ENCODE measurements around the gene SSTR5.

The SSTR5 gene

DNA sequence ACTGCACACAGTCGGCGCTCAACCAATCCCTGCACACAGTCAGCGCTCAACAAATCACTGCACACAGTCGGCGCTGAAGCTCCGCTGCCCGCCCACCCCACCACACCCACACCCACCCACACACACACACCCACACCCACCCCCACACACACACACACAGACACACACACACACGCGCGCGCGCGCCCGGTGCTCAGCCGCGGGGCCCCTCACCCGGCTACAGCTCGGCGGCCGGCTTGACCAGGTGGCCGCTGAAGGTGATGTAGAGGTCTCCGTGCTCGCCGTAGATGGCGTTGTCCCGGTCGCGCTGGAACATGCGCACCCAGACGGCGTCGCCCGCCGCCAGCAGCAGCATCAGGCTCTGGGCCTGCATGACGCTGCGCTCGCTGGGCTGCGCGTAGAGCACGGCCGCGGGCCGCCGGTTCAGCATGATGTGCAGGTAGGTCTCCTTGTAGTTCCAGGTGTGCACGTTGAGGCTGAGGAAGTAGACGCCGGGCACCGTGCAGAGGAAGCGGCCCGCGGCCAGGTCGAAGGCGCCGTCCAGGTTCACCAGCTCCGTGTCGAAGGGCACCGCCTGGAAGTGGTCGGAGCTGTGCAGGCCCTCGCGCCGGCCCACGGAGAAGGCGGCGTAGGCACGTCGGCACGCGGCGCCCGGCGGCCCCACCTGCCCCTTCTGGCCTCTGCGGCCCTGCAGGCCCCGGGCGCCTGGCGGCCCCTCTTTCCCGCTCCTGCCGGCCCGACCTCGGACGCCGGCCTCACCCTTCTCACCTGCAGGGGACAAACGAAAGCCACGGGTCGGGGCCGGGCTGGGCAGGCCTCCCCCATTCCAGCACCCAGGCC, 21.0 kb downstream of the SSTR5 start:
- DNase-seq: no peak

DNA sequence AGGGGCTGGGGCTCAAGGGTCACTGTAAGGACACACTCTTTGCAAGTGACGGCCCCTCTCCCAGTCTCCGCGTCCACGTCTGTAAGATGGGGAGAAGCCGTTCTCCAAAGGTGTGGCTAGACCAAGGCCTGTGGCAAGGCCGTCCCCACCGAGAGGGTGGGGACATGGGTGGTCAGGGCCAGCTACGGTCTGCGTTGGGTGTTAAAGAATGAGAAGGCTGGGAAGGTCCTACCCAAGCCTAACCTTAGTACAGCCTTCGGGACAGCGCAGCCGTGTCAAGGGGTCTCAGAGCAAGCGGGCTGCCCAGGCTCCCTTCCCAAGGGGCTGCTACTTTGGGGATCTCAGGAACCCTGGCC, 21.6 kb downstream of the SSTR5 start:
- DNase-seq: no peak

DNA sequence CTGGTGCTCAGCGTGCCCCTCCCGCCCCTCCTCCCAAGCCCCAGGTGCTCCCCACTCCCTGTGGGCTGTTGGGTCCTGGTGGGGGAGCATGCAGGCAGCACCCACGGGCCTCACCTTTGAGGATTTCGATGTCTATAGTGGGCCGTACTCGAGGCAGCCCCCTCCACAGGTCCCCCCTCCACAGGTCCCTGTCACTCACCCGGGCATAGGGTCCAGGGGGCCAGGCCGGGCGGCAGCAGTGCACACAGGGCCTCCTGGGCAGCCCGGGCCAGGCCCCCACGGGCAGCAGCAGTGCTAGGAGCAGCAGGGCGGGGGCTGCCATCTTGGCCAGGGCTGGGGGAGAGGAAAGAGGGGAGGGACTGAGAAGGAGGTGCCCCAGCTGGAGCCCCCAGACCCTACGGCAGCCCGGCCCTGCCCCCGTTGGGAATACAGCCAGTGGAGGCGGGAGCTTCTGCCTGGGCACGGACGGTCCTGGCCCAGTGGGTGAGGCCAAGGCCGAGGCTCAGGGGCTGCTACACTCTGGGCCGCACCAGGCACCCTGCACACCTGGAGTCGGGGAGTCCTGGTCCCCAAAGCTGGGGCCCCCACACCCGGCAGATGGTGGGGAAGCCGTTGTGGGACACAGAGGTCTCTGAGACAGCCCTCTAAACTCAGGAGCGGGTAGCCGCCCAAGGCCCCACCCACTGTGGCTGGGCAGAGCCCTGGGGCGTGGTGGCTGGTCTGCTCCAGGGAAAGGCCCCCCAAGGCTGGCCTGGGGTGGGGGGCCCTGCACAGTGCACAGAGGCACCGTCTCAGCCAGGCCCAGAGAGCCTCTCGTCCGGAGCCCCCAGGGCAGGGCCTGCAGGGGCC, 22.3 kb downstream of the SSTR5 start:
- DNase-seq: no peak

DNA sequence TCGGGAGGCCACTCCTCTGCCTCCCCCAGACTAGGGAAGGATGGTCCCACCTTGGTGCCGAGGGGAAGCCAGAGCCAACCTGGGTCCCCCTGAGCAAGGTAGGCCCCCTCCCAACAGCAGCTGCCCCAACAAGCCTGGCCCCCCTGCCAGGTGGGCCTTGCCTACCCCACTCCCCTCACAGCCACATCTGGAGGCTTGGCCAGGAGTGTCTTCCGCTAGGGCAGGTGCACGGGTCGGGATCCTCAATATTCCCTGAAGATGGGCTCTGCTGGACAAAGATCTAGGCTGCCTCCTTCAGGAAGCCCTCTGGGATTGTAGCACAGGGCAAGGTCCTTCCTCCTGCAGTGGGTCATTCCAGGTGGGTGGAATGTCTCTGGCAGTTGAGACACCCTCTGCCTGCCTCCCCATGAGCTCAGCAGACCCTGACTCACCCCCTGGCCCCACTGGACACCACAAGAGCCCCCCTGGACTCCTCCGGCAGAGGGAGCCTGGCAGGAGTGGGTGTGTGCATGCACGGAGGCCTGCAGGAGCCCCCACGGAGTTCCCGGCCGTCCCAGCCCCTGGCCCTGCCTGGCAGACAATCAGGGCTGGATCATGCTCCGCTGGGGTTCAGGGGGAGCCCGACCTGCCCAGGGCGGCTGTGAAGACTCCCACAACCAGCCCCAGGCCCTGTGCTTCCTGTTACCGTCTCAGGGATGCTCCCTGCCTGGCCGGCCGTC, 23.1 kb downstream of the SSTR5 start:
- no peak for DNase-seq

DNA sequence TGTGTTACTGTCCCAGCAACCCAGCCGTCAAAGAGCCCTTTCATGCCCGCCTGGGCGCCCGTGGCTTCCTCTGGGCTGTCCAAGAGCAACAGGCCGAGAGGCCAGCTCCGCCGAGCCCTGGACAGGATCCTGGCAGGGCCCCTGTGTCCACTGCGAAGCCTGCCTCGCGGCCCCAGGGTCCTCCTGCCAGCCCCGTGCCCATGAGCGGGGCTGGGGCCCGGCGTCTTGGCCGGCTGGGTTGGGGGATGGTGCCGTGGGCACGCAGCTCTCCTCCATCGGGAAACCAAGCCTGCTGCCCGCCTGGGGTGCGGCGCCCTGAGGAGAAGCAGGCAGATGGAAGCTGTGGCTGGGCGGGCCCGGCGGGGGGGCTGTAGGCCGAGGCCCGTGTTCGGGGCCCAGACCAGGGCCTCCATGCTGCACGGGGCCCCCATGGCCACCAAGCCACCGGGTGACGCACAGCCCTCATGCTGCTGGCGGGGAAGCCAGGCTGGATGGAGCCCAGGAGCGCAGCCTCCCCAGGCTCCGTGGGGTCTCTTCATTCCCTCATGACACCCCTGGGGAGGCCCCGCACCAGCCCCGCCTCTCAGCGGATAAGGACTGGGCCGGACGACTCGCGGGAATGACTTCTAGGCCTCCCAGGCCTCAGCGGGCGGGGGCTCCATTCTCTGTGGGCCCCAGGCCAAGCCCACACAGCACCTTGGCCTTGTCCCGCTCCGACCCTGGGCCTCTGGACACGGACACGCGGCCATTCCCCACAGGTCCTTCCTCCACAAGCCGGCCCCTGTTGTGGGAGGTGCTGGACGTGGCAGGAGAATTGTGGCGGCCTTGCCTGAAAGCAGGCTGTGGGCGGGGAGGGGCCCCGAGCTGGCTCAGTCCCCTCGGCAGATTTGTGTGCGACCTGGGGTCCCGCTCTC, 23.9 kb downstream of the SSTR5 start, which contains the start of gene C1QTNF8:
Gene C1QTNF8 (minus strand): TSS at position 76 of the 914 bp plus-strand sequence. CDS start 1,322 bp downstream, outside the sequence.
- no peak for DNase-seq

DNA sequence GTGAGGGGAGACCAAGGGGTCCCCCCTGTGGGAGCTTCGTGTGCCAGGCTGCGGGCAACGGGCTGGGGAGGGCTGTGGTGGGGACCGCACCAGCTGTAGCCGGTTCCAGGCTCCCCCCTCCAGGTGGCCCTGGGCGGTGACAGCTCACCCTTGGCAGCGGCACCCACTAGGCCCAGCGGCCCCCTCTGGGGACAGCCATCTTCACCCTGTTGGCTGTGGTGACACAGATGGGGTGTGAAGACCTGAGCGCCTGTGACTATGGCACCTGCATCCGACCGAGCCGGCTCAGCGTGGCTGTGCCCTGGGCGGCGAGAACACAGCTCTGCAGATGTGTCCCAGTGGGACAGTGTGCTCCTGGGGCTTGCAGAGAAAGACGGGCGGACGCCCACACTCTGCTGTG, 24.6 kb downstream of the SSTR5 start:
- DNase-seq: no peak

DNA sequence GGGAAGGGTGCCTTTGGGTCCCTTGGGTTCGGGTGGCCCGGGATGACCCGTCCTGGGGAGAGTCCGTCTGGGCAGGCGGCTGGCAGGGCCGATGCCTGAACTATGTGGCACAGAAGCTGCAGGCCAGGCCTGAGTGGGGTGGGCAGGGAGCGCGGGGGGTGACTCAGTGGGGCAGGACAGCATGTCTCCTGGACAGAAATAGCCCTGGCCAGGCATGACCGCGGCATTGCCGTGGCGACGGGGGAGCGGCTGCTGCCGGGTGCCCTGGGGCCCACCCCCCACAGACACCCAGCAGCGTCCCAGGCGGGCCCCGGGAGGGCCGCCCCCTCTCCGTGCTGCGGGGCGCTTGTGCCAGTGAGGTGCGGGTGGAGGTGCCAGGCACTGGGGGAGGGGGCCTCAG, 25.3 kb downstream of the SSTR5 start:
- no peak for DNase-seq

DNA sequence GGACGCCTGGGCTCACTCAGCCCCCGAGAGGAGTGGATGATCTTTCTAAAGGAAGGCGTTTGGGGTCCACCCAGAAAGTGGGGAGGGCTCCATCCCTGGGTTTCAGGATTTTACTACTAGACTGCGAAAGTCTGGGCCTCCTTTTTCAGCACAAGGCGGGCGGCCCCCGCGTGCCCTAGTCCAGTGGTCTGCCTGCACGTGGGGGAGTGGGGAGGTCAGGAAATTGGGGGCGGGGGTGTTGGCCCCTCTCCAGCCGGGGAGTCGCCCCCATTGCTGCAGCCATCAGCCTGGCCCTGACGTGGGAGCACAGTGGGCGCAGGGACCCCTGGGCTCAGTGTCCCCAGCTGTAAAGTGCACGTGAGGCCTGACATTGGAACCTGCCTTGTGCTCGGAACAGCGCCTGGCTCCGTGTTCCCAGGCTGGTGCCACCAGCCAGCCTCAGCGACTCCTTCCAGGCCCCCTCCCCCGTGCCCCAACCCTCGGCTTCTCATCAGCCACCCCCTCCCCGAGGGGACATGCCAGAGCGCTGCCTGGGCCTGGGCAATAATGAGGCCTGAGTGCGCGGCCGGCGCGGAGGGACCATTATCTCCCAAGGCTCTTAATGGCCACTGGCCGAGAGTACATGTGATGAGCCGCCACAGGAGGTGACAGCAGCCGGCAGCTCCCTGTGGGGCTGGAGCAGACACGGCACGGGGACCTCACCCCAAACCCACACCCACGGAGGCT, 25.9 kb downstream of the SSTR5 start:
- no peak for DNase-seq

DNA sequence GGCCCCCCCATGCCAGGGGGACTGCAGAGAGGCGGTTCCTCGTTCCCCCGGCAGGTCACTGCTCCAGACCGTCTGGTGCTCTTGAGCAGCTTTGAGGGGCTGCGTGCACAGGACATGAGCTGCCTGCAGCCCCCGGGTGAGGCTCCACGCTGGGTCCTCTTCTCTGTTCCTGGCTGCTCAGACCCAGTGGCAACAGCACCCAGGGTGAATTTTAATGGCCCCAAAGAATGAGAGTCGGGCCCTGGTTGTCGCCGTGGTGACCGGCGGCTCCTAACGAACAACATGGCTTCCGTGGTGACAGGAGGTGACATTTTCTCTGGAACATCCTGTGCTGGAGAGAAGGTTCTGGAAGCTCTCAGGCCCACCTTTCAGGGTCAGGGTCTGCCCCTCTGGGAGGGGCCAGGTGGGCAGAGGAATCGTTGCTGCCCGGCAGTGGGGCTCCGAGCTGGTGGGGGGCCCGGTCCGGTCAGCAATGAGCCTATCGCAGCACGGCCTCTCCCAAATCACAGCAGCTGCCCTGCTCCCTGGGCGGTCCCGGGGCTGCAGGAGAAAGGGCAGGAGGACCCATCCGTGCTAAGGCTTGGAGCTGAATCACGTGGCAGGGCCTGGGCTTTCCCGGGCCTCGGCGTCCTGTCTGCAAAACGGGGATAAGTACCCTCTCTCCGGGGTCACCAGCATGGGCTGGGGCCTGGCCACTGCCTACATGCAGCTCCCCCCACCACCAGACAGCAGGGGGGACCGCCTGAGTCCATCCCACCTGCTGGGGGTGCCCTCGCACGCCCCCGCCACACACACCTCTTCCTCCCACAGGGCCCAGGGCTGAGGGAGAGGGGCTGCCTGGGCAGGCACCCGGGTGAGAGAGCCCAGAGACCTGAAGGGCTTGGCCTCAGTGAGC, 26.9 kb downstream of the SSTR5 start:
- no peak for DNase-seq

DNA sequence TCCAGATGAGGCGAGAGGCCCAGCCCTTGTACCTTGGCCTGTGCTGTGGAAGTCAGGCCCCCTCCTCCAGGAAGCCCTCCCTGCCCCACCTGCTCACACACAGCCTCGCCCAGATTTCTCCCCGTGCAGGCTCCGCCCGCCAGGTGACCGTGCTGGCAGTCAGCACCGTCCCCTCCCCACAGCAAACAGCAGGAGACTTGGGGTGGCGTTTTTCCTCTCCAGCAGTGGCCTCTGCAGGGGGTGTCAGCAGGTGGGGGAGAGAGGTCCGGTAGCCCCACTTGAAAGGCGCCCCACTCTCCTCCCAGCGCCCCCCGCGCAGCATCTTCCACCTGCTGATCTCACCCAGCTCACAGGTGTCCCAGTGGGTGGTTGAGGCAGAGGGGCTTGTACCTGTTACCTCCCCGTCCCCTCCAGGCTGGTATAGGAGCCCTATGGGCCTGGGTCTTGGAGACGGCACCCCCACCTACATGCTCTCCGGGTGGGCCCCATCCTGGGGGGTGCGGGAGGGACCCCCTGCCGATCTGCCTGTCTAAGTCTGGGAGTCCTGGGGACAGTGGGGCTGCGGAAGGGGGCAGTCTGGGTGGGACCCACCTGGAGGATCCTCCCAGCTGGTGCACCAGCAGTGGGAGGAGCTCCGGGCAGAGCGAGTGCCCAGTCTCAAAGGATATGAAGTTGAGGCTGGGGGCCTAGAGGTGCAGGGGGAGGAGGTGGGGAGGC, 27.7 kb downstream of the SSTR5 start:
- no peak for DNase-seq

DNA sequence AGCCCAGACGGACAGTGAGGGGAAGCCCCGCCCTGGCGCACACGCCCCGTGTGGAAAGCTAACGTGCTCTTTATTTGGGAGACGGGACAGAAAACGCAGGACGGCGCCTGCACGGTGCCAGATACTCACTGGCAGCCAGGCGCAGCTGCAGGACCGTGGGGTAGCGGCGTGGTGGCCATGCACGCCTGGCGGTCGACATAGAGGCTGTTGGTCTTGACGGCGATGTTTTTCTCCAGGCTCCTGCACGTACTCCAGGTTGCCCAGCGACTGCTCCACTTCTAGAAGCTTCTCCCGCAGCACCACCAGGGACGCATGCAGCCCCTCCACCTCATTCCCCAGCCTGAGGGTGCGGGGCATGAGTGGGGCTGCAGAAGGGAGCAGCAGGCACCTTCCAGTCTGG, 28.6 kb downstream of the SSTR5 start:
- DNase-seq: no peak

DNA sequence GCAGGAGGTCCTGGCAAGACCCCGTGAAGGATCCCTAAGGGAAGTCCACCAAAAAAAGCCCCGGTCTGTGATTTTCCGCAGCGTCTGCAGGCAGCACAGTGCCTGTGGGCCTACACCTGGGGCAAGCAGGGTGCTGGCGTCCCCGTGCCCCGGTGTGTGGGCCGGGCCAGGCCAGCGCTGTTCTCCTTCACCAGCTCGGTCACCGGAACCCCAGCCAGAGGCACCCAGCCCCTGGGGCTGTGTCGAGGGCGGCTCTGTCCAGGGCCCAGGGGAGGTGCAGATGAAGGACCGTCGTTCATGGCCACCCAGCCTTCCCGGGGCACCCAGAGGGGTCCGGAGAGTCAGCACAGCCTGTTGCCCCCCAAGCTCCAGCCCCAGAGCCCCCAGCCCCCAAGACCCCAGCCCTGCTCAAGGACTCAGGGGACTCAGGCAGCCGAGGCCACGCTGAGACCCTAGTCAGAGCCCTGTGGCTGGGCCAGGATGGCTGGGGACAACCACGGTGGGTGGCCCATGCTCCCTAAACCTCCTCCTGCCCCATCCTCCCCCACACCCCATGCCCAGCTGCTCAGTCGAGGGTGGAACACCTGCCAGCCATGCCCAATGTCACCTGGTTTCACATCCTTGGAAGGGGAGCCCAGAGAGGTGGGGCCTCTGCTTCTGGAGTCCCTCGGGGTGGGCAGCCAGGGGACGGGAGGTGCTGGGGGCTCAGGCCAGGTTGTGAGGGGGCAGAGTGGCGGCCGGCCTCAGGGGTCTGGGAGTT, 29.2 kb downstream of the SSTR5 start:
- DNase-seq: no peak

DNA sequence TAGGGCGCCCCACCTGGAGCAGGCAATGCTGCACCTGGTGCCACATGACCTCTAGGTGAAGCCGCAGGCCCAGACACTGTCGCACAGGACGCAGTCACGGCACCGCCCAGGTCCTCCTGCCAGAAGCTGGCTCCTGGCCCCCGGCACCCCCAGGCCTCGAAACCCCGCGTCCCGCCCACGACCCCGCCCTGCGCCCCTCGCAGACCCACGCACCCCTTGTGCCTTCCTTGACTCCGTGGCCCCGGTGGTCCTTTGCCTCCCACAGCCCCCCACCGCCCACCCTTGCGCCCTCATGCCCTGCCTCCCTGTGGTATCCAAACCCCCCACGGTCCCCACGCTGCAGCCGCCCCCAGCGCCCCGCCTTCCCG, 29.8 kb downstream of the SSTR5 start:
- DNase-seq: no peak

DNA sequence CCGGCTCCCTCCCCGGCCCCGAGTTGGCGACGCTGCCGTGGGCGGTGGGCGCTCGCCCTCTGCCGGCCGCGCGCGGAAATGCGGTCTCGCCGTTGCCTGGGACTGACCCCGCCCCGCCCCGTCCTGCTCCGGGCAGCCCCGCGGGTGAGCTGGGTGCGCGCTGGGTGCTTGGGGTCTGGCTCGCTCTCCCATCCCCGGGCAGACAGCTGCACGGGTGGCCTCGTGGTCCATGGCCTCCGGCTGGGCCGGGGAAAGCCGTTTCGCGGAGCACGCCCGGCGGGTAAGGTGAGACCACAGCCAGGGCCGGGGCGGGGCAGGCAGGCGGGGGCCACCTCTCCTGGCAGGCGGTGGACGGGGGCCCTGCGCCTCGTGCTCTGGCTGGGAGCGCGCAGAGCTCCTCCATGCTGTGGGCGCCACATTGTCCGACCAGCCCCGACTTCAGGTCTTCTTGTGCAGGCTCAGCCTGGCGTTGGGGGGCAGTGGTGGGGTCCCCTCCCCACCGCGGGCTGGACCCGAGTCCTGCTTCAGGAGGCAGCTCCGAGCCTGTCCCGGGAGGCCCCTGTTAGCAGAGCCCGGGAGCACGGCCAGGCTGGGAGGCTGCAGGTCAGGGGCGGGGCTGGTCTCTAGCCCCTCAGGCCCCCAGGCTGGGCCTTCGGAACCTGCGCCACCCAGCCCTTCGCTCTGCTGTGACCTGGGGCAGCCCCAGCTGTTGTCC, 30.5 kb downstream of the SSTR5 start:
- DNase-seq: peak; percentile 48

DNA sequence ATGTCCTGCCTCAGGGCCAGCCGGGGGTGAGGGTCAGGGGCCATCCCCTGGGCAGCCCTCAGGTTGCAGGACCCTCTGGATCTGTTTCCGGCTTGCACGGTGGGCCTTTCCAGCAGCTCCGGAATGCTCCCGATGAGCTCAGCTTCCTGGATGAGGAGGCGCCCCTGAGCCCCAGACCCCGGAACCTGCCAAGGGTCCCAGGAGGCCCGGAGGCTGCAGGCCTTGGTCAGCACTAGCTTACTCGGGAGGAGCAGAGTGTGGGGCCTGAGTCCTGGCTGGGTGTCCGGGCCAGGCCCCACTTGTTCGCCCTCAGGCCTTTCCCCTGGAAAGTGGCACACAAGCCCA, 31.1 kb downstream of the SSTR5 start:
- no peak for DNase-seq

DNA sequence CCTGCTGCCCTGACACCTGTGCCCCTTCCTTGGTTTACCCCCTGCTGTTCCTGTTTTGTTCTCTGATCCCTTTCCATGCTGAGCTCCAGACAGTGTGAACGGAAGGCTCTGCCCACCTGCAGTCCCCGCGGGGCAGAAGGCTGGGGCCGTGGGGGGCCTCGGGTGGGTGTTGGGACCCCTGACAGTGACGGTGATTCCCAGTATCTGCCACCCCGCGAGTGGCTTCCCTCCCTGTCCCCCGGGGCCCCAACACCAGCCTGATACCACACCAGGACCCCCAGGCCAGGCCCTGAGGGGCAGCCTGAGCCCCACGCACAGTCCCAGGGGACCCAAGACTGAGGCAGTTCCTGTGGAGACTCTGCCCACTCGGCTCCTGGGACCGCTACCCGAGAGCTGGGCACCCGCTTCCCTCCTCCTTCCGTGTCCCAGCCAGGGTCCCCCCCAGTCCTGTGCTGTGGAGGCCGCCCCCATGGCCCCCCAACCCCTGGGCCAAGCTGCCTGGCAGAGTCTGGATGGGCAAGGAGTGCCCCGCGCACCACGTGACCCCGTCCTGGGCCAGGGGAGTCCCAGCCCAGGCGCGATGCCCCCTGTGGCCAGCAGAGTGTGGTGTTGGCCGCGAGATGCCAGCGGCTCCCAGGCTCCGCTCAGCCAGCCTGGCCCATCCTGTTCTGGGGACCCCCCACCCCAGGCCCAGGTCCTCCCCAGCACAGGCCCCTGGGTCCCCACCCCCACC, 33.5 kb downstream of the SSTR5 start:
- DNase-seq: no peak

DNA sequence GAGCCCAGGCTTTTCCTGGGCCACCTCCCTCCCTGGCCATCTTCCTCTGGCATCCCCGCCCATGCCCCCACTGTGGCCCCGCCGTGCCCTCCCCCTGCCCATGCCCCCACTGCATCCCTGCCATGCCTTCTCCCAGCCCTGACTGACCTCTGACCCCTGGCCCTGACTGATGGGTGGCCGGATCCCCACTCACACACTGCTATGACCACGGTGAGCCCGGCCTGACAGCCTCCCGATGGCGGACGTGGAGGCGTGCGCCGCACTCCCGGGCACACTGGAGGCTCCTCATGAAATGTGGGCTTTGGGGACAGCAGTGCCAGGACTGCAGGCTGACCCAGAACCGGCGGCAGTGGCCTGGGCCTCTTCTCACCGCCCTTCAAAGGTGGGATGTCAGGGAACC, 34.1 kb downstream of the SSTR5 start:
- no peak for DNase-seq

DNA sequence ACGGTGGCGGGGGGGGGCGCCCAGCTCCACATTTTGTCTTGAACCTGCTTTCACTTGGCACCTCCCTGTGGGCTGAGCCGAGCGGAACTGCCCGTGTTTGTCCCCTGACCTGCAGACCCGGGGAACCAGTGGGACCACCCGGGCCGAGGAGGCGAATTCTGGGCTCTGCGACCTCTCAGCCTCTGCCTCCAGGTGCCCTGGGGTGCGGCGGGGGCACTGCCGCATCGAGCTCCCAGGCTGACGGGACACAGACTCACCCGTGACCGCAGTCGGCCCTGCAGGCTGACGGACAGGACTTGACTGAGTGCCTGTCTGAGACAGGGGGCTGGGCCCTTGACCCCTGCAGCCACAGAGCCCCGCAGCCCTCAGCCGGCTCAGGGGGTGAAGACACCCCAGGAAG, 34.6 kb downstream of the SSTR5 start:
- DNase-seq: no peak
